Lower leg skin (tissue), 3 donors: Measurements from ENCODE around the gene ASAP2.

Experiments used
- POLR2A ChIP-seq, 2 donors: fragments of 450-650 bp; IDR thresholded peaks; one replicate each; pipeline ENCODE4 v1.6.1; 2016 to 2017; ENCODE audit warnings: antibody characterized with exemption in 2 of 2, mild to moderate bottlenecking in 1 of 2, moderate library complexity in 1 of 2
- TF ChIP-seq, protein P1 (sequence below), 3 donors: fragments of 450-650 bp; IDR thresholded peaks; one replicate each; pipeline ENCODE4 v1.5.1; 2016; ENCODE audit warnings: antibody characterized with exemption in 3 of 3, mild to moderate bottlenecking in 3 of 3, moderate library complexity in 2 of 3

DNA sequence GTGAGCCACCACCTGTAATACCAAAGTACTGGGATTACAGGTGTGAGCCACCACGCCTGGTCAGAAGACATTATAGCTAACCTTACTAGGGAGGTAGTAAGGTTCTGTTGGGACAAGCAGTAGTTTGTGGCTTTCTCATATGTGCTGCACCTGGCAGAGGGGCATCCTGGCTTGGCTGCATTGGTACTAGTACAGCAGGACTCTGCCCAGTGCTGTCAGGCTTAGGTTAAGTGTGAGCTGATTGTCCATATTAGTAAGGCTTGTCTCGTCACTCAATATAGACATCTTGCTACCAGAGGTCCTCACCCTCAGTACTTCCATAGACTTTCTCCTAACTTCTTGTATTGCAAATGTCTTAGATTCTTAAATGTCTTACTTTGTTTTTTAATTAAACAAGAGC, 96.1 kb downstream of the ASAP2 start:
- TF ChIP-seq, protein P1, sequence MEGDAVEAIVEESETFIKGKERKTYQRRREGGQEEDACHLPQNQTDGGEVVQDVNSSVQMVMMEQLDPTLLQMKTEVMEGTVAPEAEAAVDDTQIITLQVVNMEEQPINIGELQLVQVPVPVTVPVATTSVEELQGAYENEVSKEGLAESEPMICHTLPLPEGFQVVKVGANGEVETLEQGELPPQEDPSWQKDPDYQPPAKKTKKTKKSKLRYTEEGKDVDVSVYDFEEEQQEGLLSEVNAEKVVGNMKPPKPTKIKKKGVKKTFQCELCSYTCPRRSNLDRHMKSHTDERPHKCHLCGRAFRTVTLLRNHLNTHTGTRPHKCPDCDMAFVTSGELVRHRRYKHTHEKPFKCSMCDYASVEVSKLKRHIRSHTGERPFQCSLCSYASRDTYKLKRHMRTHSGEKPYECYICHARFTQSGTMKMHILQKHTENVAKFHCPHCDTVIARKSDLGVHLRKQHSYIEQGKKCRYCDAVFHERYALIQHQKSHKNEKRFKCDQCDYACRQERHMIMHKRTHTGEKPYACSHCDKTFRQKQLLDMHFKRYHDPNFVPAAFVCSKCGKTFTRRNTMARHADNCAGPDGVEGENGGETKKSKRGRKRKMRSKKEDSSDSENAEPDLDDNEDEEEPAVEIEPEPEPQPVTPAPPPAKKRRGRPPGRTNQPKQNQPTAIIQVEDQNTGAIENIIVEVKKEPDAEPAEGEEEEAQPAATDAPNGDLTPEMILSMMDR (IDR thresholded peaks at IDR 0.05): no peak
- TF ChIP-seq POLR2A (IDR thresholded peaks at IDR 0.05): no peak
